NT2/D1 (cell line): ENCODE results near the gene CCL26.

Source experiments
- SUZ12 ChIP-seq: IDR thresholded peaks from 2 replicates; pipeline ENCODE4 v1.6.1; 2011; ENCODE audit not compliant: insufficient read length, insufficient read depth; ENCODE audit errors: extremely low read depth
- YY1 ChIP-seq: IDR thresholded peaks from 2 replicates; pipeline ENCODE4 v1.6.1; 2011; ENCODE audit not compliant: insufficient read length, insufficient read depth
- ZNF274 ChIP-seq: IDR thresholded peaks from 2 replicates; pipeline ENCODE4 v1.6.1; 2011; ENCODE audit warnings: mild to moderate bottlenecking, low read depth, low read length

GRCh38 chr7:75719626-75720025 lies 52.4 kb downstream of the CCL26 start:
- no peak for TF ChIP-seq SUZ12
- TF ChIP-seq ZNF274 = no peak
- no peak for TF ChIP-seq YY1
